ENCODE measurements around the gene LIMA1. TPM values are rescaled to one million over a fixed set of nuclear protein-coding genes. Genes with fewer than 3 reads are reported as not detected.
"Not testable (repeated sequence)": the region's sequence is repeated elsewhere in the genome, so short reads cannot be mapped to it uniquely, and the experiment has no call there.

The LIMA1 gene
- total RNA-seq, 1 experiment from 2014 or later: 48.9 TPM

- Mint-ChIP-seq H3K27ac (ENCODE audit: unreplicated experiment) (peak overlapping the region; percentile 30), H3K36me3 (ENCODE audit: insufficient read depth, unreplicated experiment) (no peaks in the 10 kb centered on the region), H3K4me1 (ENCODE audit: low read depth, unreplicated experiment) (peaks cover 18% of the 10 kb centered on the region), H3K9me3 (ENCODE audit: low read depth, unreplicated experiment) (no peaks in the 10 kb centered on the region), H3K4me3 (ENCODE audit: low read depth, unreplicated experiment) (no peak overlapping the region), H3K27me3 (ENCODE audit: unreplicated experiment) (no peaks in the 10 kb centered on the region)
- intact Hi-C loops (cut with micrococcal nuclease; ENCODE audit: unreplicated experiment): loop anchor here (5.0 kb wide), 1 partner anchor 76 kb away; the partner anchor contains the start of gene LARP4
- CTCF ChIA-PET: interaction anchor here (0.7 kb wide), 1 partner anchor 92 kb away, joined by 4 read pairs; no protein-coding TSS in a partner anchor
- no TSS peak for BruUV-seq (replicated peaks)
- no peak for TF ChIP-seq CTCF (IDR thresholded peaks at IDR 0.05; ENCODE audit: unreplicated experiment)
- peak; percentile 17 for DNase-seq
These were observed 42.6 kb upstream of the LIMA1 start for GRCh38 chr12:50325890-50326391.

- H3K27ac Mint-ChIP-seq (ENCODE audit: unreplicated experiment); H3K27me3 Mint-ChIP-seq (ENCODE audit: unreplicated experiment); BruUV-seq (replicated peaks); H3K36me3 Mint-ChIP-seq (ENCODE audit: insufficient read depth, unreplicated experiment); CTCF ChIA-PET; H3K9me3 Mint-ChIP-seq (ENCODE audit: low read depth, unreplicated experiment); H3K4me3 Mint-ChIP-seq (ENCODE audit: low read depth, unreplicated experiment); DNase-seq: not testable (repeated sequence)
- intact Hi-C loops (cut with micrococcal nuclease; ENCODE audit: unreplicated experiment): loop anchor here (5.0 kb wide), 1 partner anchor 78 kb away; the partner anchor contains the start of gene LARP4
- H3K4me1 Mint-ChIP-seq (ENCODE audit: low read depth, unreplicated experiment): peaks cover 18% of the 10 kb centered on the region
These were observed 41.5 kb upstream of the LIMA1 start for GRCh38 chr12:50324770-50325169.

- BruUV-seq (replicated peaks); H3K4me3 Mint-ChIP-seq (ENCODE audit: low read depth, unreplicated experiment); intact Hi-C loops (cut with micrococcal nuclease; ENCODE audit: unreplicated experiment); H3K27ac Mint-ChIP-seq (ENCODE audit: unreplicated experiment); H3K36me3 Mint-ChIP-seq (ENCODE audit: insufficient read depth, unreplicated experiment); H3K9me3 Mint-ChIP-seq (ENCODE audit: low read depth, unreplicated experiment); H3K27me3 Mint-ChIP-seq (ENCODE audit: unreplicated experiment); DNase-seq; CTCF ChIA-PET: not testable (repeated sequence)
- H3K4me1 Mint-ChIP-seq (ENCODE audit: low read depth, unreplicated experiment): peaks cover 18% of the 10 kb centered on the region
These were observed 40.8 kb upstream of the LIMA1 start for GRCh38 chr12:50324077-50324476.

GRCh38 chr12:50322206-50322605 lies 38.9 kb upstream of the LIMA1 start:
- Mint-ChIP-seq H3K27ac (ENCODE audit: unreplicated experiment) (no peak overlapping the region), H3K4me1 (ENCODE audit: low read depth, unreplicated experiment) (peaks cover 17% of the 10 kb centered on the region), H3K36me3 (ENCODE audit: insufficient read depth, unreplicated experiment) (no peaks in the 10 kb centered on the region), H3K9me3 (ENCODE audit: low read depth, unreplicated experiment) (no peaks in the 10 kb centered on the region), H3K4me3 (ENCODE audit: low read depth, unreplicated experiment) (no peak overlapping the region), H3K27me3 (ENCODE audit: unreplicated experiment) (no peaks in the 10 kb centered on the region)
- no TSS peak for BruUV-seq (replicated peaks)
- intact Hi-C loops (cut with micrococcal nuclease; ENCODE audit: unreplicated experiment): no loop called here
- CTCF ChIA-PET: interaction anchor here (0.6 to 0.7 kb wide), 2 partner anchors 59 to 428 kb away, joined by 3 read pairs; no protein-coding TSS in a partner anchor
- no peak for DNase-seq
- no peak for TF ChIP-seq CTCF (IDR thresholded peaks at IDR 0.05; ENCODE audit: unreplicated experiment)

GRCh38 chr12:50317203-50317602 lies 33.9 kb upstream of the LIMA1 start:
- H3K27ac Mint-ChIP-seq (ENCODE audit: unreplicated experiment): no peak overlapping the region
- no peak overlapping the region for H3K4me3 Mint-ChIP-seq (ENCODE audit: low read depth, unreplicated experiment)
- H3K4me1 Mint-ChIP-seq (ENCODE audit: low read depth, unreplicated experiment): peaks cover under 1% of the 10 kb centered on the region
- TF ChIP-seq CTCF (IDR thresholded peaks at IDR 0.05; ENCODE audit: unreplicated experiment): no peak
- no peaks in the 10 kb centered on the region for H3K9me3 Mint-ChIP-seq (ENCODE audit: low read depth, unreplicated experiment)
- intact Hi-C loops (cut with micrococcal nuclease; ENCODE audit: unreplicated experiment): loop anchor here (10.0 kb wide), 1 partner anchor 242 kb away; no protein-coding TSS in a partner anchor
- no peak for DNase-seq
- BruUV-seq (replicated peaks): no TSS peak
- CTCF ChIA-PET: interaction anchor here (0.6 kb wide), 1 partner anchor 241 kb away, joined by 3 read pairs; no protein-coding TSS in a partner anchor
- peaks cover 5% of the 10 kb centered on the region for H3K36me3 Mint-ChIP-seq (ENCODE audit: insufficient read depth, unreplicated experiment)
- no peaks in the 10 kb centered on the region for H3K27me3 Mint-ChIP-seq (ENCODE audit: unreplicated experiment)
